ENCODE data around the gene OCRL. TPM values are rescaled to one million over a fixed set of nuclear protein-coding genes. Genes with fewer than 3 reads are reported as not detected.

Gene OCRL
- total RNA-seq (2021): 40.3 and 41.4 TPM in 2 replicates
- percentile 77 among the genes with signal in this experiment for Bru-seq, nascent RNA
- percentile 82 among the genes with signal in this experiment for BruChase-seq, experiment 1, labeled RNA remaining after a 2-hour chase
- BruChase-seq, experiment 2, labeled RNA remaining after a 6-hour chase: percentile 83 among the genes with signal in this experiment
- long read RNA-seq, full-length matches to known transcripts: 6 of 14 reads
- long read RNA-seq, partial matches to known transcripts: 0 of 14 reads
- long read RNA-seq, other reads (novel, unspliced or antisense): 8 of 14 reads

DNA sequence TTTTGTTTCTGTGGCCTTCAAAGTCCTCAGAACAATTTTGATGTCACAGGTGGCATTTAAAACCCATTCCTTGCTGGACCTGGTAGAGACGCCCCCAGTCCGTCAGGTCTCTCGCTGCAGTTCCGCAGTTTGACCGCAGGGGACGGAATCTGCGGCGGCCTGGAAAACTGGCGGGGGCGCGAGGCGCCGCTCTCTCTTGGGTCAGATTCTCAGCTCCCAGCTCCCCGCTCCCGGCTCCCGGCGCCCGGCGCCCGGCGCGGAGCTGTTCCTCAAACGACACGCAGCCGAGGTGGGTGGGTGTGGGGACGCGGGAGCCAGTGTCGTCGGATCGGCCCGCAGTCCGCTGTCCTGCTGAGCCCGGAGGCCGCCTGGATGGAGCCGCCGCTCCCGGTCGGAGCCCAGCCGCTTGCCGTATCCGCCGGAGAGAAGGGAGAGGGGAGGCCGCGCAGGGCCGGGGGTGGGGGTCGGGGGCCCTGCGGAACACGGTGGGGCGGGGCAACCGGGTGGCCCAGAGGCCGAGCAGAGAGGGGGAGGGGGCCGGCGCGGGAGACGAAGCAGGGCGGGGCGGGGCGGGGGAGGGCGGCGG is at the start of gene OCRL:
Gene OCRL, plus strand, starts transcription at position 192 of the 586 bp plus-strand sequence. Its CDS starts 181 bp downstream, at position 373.
- H3K4me2 ChIP-seq: peak within 1 kb of the TSS; percentile 86
- POLR2A ChIA-PET (ENCODE audit: unreplicated experiment): interaction anchor here (0.8 kb wide), 1 partner anchor 52 kb away, joined by 5 read pairs; no protein-coding TSS in a partner anchor
- H2AFZ ChIP-seq: peak within 1 kb of the TSS; percentile 88
- BruUV-seq (replicated peaks): no TSS peak
- peak within 1 kb of the TSS; percentile 70 for H3K4me3 ChIP-seq
- peak; percentile 57 to 79 for DNase-seq
- CTCF ChIA-PET: interaction anchor here (0.6 kb wide), 2 partner anchors 41 to 547 kb away, joined by 3 read pairs; no protein-coding TSS in a partner anchor
- H3K9me2 ChIP-seq (ENCODE audit: insufficient read depth): no peaks in the 10 kb centered on the region
- H3K27me3 ChIP-seq (ENCODE audit: insufficient read depth, low read depth): no peaks in the 10 kb centered on the region
- no peaks in the 10 kb centered on the region for H3K9me3 ChIP-seq (ENCODE audit: insufficient read depth, low read depth)
- no peaks in the 10 kb centered on the region; the same call in 1 of the 2 replicates for H4K20me1 ChIP-seq (ENCODE audit: insufficient read depth)
- H3K4me1 ChIP-seq (replicated peaks; ENCODE audit: insufficient read depth): peaks cover 11% of the 10 kb centered on the region
- intact Hi-C loops (cut with micrococcal nuclease; ENCODE audit: unreplicated experiment): loop anchor here (1.0 kb wide), 1 partner anchor 18 kb away; no protein-coding TSS in a partner anchor
- TF ChIP-seq CTCF (conservative IDR thresholded peaks at IDR 0.05) (peak; percentile 85), EZH2 (IDR thresholded peaks at IDR 0.05; ENCODE audit: low read depth) (no peak)
- H3K79me2 ChIP-seq (ENCODE audit: low read depth): peaks cover 21% of the 10 kb centered on the region
- peaks cover 20% of the 10 kb centered on the region; the same call in 1 of the 2 replicates for H3K36me3 ChIP-seq (ENCODE audit: low read depth)
- H3F3A ChIP-seq (ENCODE audit: insufficient read depth, low read depth): no peaks in the 10 kb centered on the region
- no peak within 1 kb of the TSS; the same call in 1 of the 2 replicates for H3K27ac ChIP-seq

DNA sequence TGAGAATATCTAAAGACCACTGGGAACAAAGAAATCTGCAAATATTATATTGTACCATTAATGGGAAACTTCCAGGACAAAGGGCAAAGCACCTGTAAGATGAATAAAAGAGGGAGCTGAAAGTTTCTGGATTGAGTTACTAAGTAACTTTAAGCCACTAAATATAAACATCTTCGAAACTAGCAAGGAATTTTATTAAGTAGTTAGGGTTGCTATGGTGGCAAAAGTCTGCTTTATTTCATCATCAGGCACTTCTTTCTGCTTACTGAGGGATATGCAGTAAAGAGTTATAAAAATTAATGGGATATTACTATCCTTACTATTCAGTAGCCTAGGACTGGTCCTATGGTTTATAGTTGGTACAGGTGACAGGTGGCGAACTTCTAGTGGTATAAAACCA is 49.7 kb upstream of the OCRL start:
- Histone ChIP-seq H3K79me2 (ENCODE audit: low read depth) (no peaks in the 10 kb centered on the region), H3K27ac (no peak overlapping the region), H3K9me3 (ENCODE audit: insufficient read depth, low read depth) (no peaks in the 10 kb centered on the region), H3K27me3 (ENCODE audit: insufficient read depth, low read depth) (no peaks in the 10 kb centered on the region), H4K20me1 (ENCODE audit: insufficient read depth) (no peaks in the 10 kb centered on the region), H3K9me2 (ENCODE audit: insufficient read depth) (no peaks in the 10 kb centered on the region), H3F3A (ENCODE audit: insufficient read depth, low read depth) (no peaks in the 10 kb centered on the region), H2AFZ (no peak overlapping the region), H3K4me3 (no peak overlapping the region), H3K36me3 (ENCODE audit: low read depth) (peaks cover 38% of the 10 kb centered on the region), H3K4me2 (no peak overlapping the region), H3K4me1 (replicated peaks; ENCODE audit: insufficient read depth) (no peaks in the 10 kb centered on the region)
- BruUV-seq (replicated peaks): no TSS peak
- ChIA-PET POLR2A (ENCODE audit: unreplicated experiment) (no interaction called here), CTCF (no interaction called here)
- DNase-seq: no peak
- no peak for TF ChIP-seq EZH2 (IDR thresholded peaks at IDR 0.05; ENCODE audit: low read depth)
- no peak for TF ChIP-seq CTCF (conservative IDR thresholded peaks at IDR 0.05)
- intact Hi-C loops (cut with micrococcal nuclease; ENCODE audit: unreplicated experiment): loop anchor here (10.0 kb wide), 1 partner anchor 74 kb away; no protein-coding TSS in a partner anchor

GRCh38 chrX:129493643-129494042 is 46.4 kb upstream of the OCRL start:
- TF ChIP-seq EZH2 (IDR thresholded peaks at IDR 0.05; ENCODE audit: low read depth): no peak
- no peak for TF ChIP-seq CTCF (conservative IDR thresholded peaks at IDR 0.05)
- Histone ChIP-seq H2AFZ (no peak overlapping the region), H3K27me3 (ENCODE audit: insufficient read depth, low read depth) (no peaks in the 10 kb centered on the region), H3K4me3 (no peak overlapping the region), H3K9me3 (ENCODE audit: insufficient read depth, low read depth) (no peaks in the 10 kb centered on the region), H3K4me2 (no peak overlapping the region), H3K27ac (no peak overlapping the region), H3F3A (ENCODE audit: insufficient read depth, low read depth) (no peaks in the 10 kb centered on the region), H4K20me1 (ENCODE audit: insufficient read depth) (no peaks in the 10 kb centered on the region), H3K4me1 (replicated peaks; ENCODE audit: insufficient read depth) (no peaks in the 10 kb centered on the region), H3K9me2 (ENCODE audit: insufficient read depth) (no peaks in the 10 kb centered on the region), H3K79me2 (ENCODE audit: low read depth) (no peaks in the 10 kb centered on the region), H3K36me3 (ENCODE audit: low read depth) (peaks cover 30% of the 10 kb centered on the region)
- POLR2A ChIA-PET (ENCODE audit: unreplicated experiment): no interaction called here
- CTCF ChIA-PET: no interaction called here
- BruUV-seq (replicated peaks): no TSS peak
- DNase-seq: no peak
- intact Hi-C loops (cut with micrococcal nuclease; ENCODE audit: unreplicated experiment): loop anchor here (10.0 kb wide), 1 partner anchor 71 kb away; no protein-coding TSS in a partner anchor
